ENCODE measurements around the gene FARS2.

GRCh38 chr6:5729080-5729434, 467.7 kb downstream of the FARS2 start:
- TF ChIP-seq POLR2AphosphoS5 (IDR thresholded peaks at IDR 0.05; ENCODE audit: low read depth, low read length), result no peak
- TF ChIP-seq POLR2A (IDR thresholded peaks at IDR 0.05; ENCODE audit: low read depth, low read length), result no peak
